Measurements from ENCODE around the gene HACD2. TPM values are rescaled to one million over a fixed set of nuclear protein-coding genes. Genes with fewer than 3 reads are reported as not detected.

HACD2 gene
- total RNA-seq, 1 donor from 2014 or later, result 59.9 TPM

- FAIRE-seq, result no peak
- DNase-seq (ENCODE audit: low spot score in 2 of 2), result no peak
Observed at GRCh38 chr3:123533554-123534159, 51.2 kb downstream of the HACD2 start.

- FAIRE-seq, result no peak
Observed at GRCh38 chr3:123528130-123528529, 56.7 kb downstream of the HACD2 start.

DNA sequence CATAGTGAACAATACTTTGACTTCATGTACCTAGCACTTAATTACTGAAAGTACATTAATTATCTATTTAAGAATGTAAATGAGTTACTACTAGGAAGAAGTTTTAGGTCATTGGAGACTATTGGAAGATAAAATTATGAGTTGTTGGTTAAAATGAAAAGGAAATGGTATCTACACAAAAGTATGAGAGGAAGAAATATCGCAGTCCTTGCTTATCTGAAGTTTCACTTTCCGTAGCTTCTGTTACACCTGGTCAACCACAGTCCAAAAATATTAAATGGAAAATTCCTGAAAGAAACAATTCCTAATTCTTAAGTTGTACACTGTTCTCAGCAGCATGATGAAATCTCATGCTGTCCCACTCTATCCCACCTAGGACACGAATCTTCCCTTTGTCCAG lies 57.8 kb downstream of the HACD2 start:
- no peak for FAIRE-seq
- no peak for DNase-seq (ENCODE audit: low spot score in 2 of 2)

More at GRCh38 chr3:123528130-123528529, 56.7 kb downstream of the HACD2 start:
- no peak for DNase-seq (ENCODE audit: low spot score in 2 of 2)

DNA sequence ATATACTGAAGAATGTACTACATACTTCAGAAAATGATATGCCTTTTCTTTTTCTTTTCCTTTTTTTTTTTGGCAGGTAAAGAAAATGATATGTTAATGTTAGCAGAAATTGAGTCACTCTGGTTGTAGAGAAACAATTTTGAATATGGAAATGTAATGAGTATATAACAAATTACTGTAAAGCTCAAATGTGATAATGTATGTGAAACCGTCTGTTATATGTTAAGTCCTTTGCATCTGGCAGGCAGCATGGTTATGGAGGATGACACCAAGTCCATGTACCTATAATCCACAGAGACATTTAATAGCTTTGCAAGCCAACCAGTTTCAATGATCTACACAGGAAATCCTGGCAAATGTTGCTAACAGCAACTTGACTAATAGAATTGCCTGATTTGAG lies 58.4 kb downstream of the HACD2 start:
- DNase-seq (ENCODE audit: low spot score in 2 of 2) (no peak), FAIRE-seq (no peak)

DNA sequence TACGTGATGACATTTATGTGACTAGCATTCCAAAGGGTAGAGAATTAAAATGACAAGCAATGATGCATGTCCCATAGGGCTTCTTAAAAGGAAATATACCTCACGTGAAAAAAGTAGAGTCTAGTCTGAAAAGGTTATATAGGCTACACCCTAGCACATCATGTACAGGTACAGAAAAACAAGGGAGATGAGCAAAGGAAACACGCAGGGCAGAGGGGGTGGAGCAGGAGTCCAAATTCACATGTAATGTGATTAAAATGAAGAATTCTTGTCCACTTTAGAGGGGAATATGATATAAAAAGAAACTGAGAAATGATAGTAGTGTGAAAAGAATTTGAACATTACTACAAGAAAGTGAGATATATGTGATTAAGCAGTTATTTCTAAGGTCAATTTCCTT lies 59.4 kb downstream of the HACD2 start:
- FAIRE-seq, result no peak

DNA sequence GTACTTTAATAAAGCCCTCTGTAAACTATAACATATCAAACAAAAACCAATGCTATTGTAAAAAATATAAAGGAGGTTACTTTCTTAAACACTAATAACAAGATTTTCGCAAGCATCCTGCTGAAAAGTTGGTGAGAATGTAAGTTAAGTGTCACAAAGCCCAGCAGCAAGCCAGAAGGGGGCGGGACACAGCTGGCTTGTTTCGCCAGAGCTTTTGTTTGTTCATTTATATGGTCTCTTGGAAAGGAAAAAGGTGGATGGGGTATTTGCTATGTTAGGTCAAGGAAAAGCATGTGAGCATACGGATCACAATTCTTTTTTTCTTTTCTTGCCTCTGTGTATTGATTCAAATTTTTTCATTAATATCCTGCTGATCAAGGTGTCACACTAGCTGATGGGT lies 59.9 kb downstream of the HACD2 start:
- FAIRE-seq, result no peak

More for the DNA sequence above, 59.4 kb downstream of the HACD2 start:
- no peak for DNase-seq (ENCODE audit: low spot score in 2 of 2)

DNA sequence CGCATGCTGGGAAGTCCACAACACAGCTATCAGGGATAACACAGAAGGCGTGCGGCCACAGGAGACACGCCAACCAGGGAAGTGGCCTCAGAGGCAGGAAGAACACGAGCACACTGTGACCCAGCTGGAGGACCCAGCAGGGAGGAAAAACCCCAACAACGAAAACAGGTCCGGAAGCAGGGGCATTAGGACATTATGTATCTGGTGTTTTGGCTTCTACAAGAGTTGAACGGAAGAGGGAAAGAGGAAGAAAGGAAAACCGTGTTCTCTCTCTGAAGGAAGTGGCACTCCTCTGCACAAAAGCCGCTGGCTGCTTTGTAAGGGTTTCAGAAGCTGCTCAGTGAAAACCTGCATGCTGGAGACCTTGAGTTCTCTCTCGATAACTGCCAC lies 61.8 kb downstream of the HACD2 start:
- no peak for FAIRE-seq

More for the DNA sequence above, 59.9 kb downstream of the HACD2 start:
- no peak for DNase-seq (ENCODE audit: low spot score in 2 of 2)

GRCh38 chr3:123522320-123523022 lies 62.4 kb downstream of the HACD2 start:
- DNase-seq (ENCODE audit: low spot score in 2 of 2) (no peak), FAIRE-seq (no peak)

More for the DNA sequence above, 61.8 kb downstream of the HACD2 start:
- no peak for DNase-seq (ENCODE audit: low spot score in 2 of 2)

- FAIRE-seq (no peak), DNase-seq (ENCODE audit: low spot score in 2 of 2) (no peak)
Observed at GRCh38 chr3:123521179-123521969, 63.5 kb downstream of the HACD2 start.

GRCh38 chr3:123520656-123521055 lies 64.2 kb downstream of the HACD2 start:
- DNase-seq (ENCODE audit: low spot score in 2 of 2) (no peak), FAIRE-seq (no peak)

- FAIRE-seq (no peak), DNase-seq (ENCODE audit: low spot score in 2 of 2) (no peak)
Observed at GRCh38 chr3:123518892-123519485, 65.9 kb downstream of the HACD2 start.

DNA sequence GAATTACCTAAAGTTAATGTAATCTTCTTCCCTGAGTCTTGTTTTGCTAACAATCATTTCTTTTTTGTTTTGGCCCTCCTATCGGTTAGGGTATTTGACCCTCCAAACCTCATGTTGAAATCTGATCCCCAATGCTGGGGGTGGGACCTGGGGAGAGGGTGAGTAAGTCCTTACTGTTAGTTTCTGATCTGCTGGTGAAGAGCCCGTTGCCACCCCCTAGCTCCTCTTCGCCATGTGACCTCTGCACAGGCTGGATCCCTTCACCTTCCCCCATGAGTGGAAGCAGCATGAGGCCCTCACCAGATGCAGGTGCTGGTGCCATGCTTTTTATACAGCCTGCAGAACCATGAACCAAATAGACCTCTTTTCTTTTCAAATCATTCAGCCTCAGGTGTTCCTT lies 73.1 kb downstream of the HACD2 start:
- no peak for DNase-seq (ENCODE audit: low spot score in 2 of 2)
- FAIRE-seq, result no peak

DNA sequence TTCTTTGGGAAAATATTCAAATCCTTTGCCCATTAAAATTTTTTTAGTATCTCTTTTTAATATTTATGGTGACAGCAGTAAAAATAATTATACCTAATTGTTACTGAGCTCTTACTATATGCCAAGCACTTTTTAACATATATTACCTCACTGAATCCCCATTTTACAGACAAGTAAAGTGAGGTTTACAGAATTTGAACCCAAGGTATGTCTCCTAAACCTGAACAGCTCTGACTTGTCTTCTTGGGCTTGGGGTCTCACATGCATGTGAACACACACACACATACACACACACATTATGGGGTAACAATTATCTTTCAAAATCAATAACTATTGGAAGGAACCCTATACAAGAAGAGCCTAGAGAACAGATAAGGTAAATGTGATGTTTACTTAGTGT lies 73.8 kb downstream of the HACD2 start:
- FAIRE-seq (no peak), DNase-seq (ENCODE audit: low spot score in 2 of 2) (no peak)

GRCh38 chr3:123508178-123508577 lies 76.7 kb downstream of the HACD2 start:
- no peak for FAIRE-seq
- no peak for DNase-seq (ENCODE audit: low spot score in 2 of 2)

DNA sequence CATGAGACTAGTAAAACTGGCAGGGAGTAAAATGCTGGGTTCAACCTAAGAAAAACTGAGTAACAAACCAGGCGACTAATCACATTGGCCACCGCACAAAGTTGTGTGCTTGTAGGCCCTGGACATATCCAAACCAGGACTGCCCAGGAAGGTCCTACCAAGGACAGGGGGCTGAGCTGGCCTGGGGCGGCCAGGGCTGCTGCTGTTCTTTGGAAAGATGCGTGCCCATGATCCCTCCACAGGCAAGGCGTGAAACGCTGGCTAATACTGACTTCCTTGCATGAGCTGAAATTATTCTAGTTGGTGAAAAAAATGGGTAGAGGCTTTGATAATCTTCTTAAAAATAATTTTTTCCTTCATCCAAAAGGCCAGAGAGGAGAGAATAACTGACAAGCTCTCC lies 79.0 kb downstream of the HACD2 start:
- FAIRE-seq, result no peak
- no peak for DNase-seq (ENCODE audit: low spot score in 2 of 2)

- FAIRE-seq, result no peak
- no peak for DNase-seq (ENCODE audit: low spot score in 2 of 2)
Observed at GRCh38 chr3:123503203-123503602, 81.7 kb downstream of the HACD2 start.

GRCh38 chr3:123499322-123499721 lies 85.5 kb downstream of the HACD2 start:
- DNase-seq (ENCODE audit: low spot score in 2 of 2) (no peak), FAIRE-seq (no peak)

DNA sequence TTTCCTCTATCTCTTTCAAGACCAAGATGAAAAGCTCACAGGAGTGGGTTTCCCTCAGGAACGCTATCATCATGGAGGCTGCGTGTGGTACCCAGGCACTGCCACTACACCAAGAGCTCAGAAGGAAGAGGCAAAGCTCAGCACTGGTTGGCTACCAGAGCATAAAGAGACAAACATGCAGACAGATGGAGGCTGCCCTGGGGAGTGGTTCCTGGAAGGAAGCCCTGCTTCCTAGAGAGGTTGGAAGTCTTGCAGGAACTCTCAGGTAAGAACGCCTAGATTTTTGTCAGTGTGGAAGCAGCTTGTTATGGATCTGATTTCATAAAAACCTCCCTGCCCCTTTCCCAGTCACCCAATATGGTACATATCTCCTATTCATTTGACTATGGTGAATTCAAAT lies 86.1 kb downstream of the HACD2 start:
- FAIRE-seq, result no peak
- no peak for DNase-seq (ENCODE audit: low spot score in 2 of 2)

DNA sequence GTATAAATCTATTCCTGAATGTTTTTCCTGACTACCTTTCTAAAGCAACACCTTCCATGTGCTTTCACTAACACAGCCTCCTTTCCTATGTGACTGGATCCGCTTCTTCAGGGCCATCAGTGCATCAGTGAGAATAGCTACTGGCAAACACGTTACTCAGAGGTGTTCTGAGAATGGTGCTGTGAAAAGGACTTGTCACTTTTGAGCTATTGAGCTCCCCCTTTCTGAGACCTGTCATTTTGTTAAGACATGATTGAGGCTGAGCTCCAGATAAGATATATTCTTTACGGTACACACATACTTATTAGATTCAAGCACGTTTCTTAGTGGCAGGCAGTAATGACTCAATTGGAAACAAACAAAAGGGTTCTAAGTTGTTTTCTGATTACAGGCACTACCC lies 90.9 kb downstream of the HACD2 start:
- FAIRE-seq, result no peak

DNA sequence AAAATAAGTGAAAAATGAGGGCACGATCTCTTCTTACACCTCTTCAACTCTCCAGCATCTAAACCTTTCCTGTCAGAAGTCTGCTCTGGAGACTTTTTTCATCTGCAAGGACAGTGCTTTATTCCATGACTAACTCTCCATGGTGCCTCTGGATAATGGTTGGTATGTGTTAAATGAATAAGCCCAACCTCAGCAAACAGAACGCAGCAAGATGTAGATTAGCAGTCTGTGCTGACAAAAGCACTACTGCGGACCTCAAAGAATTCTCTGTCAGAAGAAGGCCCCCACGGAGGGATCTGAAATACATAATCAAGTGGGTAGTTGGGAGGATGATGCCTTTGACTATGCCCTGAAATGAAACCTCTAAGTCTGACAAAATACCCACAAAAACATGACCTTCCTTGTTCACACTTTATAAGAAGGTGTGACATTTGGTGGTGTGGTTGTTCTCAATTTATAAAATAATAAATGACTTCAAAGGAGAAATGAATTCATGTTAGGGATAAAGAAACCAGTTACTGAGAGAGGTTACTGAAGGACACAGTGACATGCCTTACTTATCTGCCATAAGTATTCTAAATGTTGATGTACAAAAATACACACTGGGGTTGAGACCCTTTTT lies 92.8 kb downstream of the HACD2 start:
- DNase-seq (ENCODE audit: low spot score in 2 of 2) (no peak), FAIRE-seq (no peak)

More for the DNA sequence above, 90.9 kb downstream of the HACD2 start:
- DNase-seq (ENCODE audit: low spot score in 2 of 2), result no peak

Data from frontal cortex (tissue), 4 donors.